22Rv1 (cell line): ENCODE results near the gene ADNP.

Experiments used
- ZFX ChIP-seq: fragments of 450-650 bp; IDR thresholded peaks from 2 replicates; pipeline ENCODE4 v1.6.1; 2017; ENCODE audit warnings: antibody characterized with exemption, borderline replicate concordance
- TF ChIP-seq, protein P1 (sequence below): fragments of 450-650 bp; IDR thresholded peaks from 2 replicates; pipeline ENCODE4 v1.5.1; 2017; ENCODE audit warnings: mild to moderate bottlenecking

DNA sequence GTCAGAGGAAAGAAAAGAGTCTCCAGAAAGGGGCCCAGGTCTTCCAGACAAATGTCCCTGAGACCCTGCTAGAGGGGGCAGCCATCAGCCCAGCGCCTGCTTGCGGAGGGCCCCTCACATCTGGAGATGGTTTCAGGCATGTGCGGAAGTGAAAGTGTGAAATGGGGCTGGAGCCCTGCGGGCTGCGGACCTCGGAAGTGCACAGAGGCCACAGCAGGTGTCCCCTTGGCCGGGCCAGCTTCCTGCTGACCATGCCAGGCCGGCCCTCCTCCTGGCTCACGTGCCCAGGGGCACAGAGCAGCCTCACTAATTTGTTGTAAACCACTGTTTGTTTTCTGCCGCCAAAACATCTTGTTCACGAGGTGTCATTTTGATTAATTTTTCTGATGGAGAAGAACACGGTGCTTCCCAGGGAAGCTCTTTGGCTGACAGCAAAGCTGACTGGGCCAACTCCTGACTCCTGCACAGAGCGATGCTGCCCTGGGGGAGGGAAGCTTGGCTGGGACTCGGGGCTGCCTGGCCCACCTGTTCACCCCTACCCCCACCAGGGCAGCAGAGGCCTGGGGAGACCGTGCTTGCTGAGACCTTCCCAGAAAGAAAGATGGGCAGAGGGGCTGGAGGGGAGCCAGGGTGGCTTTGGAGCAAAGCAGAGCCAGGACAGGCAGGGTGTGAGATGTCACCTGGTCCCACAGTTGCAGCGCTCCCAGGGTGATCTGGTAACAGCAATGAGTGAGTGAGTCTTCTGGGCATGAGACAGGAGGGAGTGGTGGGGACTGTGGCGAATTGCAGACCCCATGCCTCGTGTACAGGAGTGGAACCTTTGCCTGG lies 82.2 kb downstream of the ADNP start:
- TF ChIP-seq, protein P1, sequence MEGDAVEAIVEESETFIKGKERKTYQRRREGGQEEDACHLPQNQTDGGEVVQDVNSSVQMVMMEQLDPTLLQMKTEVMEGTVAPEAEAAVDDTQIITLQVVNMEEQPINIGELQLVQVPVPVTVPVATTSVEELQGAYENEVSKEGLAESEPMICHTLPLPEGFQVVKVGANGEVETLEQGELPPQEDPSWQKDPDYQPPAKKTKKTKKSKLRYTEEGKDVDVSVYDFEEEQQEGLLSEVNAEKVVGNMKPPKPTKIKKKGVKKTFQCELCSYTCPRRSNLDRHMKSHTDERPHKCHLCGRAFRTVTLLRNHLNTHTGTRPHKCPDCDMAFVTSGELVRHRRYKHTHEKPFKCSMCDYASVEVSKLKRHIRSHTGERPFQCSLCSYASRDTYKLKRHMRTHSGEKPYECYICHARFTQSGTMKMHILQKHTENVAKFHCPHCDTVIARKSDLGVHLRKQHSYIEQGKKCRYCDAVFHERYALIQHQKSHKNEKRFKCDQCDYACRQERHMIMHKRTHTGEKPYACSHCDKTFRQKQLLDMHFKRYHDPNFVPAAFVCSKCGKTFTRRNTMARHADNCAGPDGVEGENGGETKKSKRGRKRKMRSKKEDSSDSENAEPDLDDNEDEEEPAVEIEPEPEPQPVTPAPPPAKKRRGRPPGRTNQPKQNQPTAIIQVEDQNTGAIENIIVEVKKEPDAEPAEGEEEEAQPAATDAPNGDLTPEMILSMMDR, result no peak
- TF ChIP-seq ZFX, result no peak
